NCI-H226 (cell line): ENCODE results near the gene TTC39B.

Experiments used
- DNase-seq: peaks from one replicate; pipeline ENCODE4 v3.0.0-alpha.2; 2015

TTC39B gene

DNA sequence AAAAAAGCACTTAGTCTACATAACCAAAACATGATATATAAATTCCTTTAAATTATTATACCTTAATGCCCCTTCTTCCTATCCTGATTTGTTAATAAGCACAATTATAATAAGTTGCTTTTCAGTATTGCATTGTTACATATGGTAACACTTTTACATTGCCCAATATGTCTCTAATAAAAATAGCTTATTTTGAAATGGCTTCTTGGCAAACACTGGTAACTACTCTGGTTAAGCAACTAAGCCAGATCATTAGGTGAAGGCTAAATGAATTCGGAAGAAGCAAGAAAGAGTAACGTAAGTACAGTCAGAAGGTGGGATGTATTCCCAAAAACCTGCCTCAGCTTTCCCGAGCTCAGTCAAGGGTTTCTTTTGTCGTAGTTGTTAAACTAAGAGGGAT is 85.3 kb downstream of the TTC39B start:
- DNase-seq = no peak

DNA sequence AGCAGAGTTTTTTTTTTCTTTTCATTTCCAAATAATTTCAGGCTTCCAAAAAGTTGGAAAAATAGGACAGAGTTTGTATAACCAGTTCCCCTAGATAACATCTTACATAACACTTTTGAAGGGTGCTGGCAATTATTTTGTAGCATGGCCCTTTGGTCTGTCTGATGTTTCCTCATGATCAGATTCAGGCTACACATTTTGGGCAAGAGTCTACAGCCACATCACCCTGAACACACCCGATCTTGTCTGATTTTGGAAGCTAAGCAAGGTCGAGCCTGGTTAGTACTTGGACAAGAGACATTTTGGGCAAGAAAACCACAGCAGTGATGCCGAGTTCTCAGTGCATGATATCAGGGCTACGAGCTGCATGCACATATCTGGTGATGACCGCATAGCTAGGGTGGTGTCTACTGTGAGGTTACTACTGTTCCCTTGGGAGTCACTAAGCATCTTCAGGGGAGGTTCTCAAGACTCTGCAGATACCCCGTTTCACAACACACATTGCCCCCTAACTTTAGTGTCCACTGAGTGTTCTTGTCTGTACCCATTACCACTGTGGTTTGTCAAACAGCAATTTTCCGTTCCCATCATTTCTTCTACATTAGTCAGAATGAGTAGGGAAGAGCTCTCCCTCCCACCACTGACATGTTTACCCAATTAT is 86.2 kb downstream of the TTC39B start:
- DNase-seq = no peak

DNA sequence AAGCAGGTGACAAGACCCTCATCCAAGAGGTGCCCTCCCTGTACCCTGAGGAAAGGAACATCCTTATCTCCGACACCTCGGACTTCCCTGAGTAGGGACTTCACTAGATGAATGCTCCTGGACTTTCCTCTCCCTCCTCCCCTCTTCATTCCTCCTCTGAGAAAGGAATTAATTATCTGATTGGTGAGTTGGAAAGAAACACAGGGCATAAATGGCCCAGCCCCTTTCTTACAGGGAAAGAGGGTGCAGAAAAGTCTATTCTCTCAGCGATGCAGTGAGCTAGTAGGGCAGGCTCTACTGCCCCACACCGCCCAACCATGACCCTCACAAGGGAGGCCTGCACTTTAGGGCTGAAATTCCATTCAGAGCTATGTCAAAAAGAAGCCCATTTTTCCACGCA is 87.5 kb downstream of the TTC39B start:
- DNase-seq = no peak

DNA sequence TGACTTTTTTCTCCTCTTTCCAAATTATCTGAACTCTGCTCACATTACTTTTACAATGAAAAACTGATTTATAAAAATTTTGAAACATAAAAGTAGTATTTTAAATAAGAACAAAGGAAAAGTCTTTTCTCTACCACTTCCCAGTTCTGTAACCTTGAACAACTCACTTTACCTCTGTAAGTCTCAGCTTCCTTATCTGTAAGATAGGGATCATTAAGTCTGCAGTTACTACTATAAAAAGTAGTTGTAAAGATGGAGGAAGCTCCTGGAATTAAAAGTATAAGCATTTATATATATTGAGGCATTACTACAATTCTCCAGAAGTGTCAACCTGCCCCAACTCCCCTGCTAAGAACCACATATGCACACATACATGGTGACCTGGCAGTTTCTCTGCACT is 88.0 kb downstream of the TTC39B start:
- no peak for DNase-seq

DNA sequence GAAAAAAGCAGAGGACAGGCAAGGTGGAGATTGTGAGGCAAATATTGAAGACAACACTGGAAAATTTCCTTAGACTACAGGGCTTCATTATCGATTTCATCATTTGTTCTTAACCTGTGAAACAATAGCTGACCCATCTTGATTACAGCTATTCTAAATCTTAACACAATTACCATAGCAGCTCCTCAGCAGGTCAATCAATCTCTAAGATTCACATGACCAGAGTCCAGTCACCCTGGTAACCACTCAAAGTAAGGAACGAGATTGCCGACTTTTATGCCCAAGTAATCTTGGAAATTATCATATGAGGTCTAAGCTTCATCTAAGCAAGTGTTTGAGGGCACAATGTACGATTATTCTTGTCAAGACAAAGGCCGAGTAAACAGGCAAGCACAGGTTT is 93.8 kb downstream of the TTC39B start:
- DNase-seq = no peak

DNA sequence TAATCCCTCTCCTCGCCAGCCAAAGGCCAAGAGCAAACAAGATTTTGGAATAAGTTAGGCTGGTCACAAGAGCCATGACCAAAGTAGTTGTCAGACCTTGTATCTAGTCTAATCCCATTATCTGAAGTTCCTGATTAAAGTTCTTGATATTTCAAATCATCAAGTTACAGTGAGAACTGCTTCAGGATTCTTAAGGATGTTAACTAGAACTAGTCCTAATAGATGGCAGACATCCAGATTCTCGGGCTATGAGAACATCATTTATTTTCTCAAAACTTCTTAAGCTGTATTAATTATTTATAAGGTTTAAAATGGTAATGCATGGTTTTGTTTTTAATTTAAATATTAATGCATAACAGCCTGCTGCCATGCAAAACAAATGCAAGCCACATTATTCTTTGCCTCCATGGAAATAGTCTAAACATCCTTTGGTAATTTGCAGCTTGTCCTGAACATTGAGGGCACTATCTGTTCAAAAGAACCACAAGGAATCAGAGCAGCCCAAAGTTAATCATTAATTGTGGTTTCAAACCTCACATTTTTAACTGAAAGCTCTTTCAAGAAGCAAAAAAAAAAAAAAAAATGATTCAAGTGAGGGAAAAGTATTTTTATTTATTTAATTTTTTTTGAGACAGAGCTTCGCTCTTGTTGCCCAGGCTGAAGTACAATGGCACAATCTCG is 95.1 kb downstream of the TTC39B start:
- DNase-seq = no peak

DNA sequence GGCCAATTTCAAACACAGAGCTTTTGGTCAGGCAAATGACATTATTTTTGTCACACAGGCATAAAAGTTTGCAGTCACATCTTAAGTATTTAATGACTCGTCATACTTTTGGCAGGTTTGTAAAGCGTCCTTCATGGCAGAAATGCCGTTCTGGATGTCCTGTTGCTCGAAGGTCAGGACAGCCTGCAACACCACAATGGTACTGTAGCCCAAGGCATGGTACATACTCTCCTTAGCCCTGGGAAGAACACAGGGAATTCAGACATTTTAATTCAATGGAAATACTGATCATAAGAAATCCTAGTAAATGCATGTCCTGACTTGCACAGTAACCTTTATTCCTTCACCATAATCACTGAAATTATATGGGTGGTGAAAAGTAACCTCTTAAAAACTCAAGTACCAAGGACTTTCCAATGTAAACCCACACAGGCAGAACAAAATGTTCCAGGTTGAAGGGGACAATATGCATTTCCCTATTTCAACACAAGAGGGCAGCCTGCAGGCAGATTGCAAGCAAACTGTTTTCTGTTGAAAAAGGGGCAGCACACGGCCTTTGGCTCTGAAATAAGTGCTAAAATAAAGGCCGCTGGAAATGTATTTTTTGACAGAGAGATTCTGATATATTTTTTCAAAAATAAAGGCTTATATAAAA is 95.7 kb downstream of the TTC39B start:
- peak; percentile 12 for DNase-seq

DNA sequence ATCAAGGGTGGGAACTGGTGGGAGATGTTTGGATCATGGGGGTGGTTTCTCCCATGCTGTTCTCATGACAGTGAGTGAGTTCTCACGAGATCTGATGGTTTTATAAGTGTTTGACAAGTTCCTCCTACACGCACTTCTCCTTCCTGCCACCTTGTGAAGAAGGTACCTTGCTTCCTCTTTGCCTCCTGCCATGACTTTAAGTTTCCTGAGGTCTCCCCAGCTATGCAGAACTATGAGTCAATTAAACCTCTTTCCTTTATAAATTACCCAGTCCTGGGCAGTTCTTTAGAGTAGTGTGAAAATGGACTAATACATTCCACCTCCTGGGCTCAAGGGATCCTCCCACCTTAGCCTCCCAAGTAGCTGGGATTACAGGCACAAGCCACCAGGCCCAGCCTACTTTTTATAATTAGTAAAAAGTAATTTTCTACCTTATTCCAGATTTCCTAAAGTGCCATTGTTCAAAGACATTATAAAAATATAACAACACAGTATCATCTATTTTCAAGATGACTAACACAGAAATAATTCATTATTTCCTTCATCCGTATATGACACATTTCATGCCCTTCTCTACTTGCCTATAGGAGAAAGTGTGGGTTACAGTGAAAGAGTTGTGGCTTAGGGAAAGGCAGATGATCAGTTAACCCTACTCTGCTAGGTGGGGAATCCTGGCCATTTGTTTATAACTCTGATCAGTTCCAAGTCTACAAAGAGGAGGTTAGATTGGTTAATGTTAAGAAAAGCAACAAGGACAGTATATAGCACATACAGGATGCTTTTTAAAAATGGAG is 99.9 kb downstream of the TTC39B start:
- no peak for DNase-seq

DNA sequence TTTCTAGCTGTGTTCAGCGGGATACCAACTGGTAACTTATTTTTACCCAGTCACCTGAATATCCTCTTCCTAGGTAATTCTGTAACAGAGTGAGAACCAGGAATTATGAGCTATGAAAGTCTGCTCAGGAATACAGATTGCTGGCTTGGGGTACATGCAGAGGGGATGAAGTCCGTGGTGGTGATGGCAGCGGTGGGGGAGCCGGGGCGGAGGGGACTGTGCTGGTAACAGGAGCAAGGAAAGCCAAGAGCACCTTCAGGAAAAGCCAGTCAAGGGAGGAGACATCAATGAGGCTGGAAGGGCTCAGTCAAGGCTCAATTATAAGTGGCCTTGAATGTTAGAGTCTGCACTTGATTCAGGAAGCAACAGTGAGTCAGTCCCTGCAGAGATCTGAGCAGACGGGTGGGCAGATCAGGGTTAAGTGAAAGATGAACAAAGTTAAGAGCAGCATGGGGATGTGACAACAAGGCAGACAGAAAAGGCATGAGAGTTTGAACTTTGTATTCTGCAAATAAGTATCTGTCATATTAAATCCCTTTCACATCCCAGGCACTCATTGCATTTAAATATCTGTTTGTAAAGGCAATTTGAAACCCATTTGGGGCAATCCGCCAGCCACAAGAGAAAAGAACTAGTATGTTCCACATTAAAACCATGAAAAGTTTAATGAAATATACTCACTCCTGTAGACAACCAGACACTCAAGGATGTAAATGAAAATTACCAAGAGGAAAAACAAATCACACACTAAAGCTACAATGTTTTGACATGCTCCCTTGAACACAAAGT is 101.2 kb downstream of the TTC39B start:
- DNase-seq = no peak

DNA sequence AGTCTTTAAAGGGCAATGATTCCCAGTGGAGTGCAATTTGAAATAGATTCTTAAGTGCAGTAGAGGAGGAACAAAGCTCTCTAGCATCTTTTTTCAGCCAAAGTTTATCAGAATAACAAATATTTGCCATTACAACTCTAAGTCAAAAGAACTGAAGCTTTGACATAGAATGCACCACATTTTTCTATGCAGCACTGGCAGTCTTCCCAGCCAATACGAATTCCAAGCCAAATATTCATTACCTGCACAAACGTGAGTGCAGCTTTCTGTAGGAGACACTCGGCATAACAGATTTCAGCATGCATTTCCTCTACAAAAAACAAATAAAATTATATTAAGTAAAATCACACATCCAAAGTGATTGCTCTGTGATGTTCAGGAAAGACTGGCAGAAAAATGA is 103.4 kb downstream of the TTC39B start:
- no peak for DNase-seq

DNA sequence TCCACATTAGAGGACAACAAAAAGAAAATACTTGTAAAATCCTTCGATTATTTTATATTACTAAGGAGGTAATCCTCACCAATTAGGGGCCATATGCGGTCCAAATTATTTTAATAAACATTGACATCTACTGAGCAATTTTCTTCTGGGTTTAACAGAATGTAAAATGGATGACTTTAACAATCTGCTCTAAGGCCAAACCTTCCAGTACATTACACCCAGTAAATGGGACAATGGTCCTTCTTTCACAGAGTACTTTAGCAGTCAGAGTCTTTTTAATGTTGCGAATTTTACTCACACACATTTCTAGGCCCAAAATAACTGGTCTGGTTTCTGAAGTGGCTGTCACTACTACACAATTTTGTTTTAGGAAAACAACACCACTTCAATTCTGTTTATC is 106.9 kb downstream of the TTC39B start:
- no peak for DNase-seq

DNA sequence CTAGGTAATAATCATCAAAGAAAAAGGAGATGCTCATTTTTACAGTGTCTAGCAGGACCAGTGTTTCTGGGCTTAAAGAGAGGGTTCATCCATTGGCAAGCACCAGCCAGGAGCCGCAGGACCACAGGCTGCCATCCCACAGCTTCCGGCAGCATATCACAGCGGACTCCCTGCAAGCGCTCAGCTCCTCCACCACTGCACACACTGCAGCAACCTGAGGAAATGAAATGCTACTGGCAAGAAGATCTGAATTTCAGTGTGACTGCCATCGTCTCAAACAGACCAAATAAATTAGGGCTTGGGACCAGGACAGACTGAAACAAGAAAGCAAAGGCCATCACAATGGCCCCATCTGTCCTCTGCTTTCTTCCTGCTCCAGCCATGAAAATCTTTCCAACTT is 114.2 kb downstream of the TTC39B start:
- DNase-seq = no peak

DNA sequence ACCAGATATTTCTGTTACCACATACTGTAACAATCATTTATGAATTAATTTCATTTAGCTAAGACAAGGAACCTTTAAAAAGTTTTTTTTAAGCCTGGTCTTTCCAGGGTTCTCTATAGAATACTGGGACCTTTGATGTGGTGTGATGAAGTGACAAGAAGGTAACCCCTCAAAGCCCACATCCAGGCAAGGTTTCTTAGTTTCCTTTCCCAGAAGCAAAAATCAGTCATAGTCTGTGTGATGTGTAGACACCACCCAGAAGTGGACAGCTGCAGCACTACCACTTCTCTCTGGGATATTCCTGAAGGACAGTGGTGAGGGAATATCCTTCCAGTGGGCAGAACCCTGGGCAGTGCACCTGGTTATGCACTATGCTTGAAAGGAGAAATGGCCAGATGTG is 115.6 kb downstream of the TTC39B start:
- no peak for DNase-seq

DNA sequence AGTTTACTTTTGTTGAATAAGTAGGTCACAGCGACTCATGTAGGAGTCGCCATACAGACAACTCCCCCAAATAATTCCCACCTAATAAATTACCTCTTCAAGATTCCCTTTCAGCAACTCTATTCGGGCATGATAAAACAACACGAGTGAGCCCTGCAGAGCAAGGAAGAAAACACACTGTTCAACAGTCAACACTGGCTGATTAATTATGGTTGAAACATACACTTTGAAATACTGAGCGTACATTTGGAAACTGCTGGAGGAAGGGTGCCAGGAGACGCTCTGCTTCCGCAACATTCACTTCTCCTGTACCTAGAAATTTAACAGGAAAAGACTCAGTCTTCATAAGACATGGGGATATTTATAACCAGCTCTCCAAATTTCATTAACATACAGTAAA is 117.5 kb downstream of the TTC39B start:
- DNase-seq = no peak

DNA sequence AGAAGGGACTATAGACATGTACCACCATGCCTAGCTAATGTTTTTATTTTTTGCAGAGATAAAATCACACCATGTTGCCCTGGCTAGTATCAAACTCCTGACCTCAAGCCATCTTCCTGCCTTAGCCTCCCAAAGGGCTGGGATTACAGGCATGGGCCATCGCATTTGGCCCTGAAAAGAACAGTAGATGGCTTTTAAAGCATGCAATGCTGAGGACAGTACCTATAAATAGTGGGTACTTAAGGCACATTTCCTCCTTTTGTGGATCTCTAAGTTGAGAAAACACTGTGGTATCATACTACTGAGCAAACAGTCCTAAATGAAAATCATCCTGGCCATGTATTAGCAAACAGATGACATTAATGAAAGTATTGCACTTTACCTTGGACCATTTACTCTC is 119.4 kb downstream of the TTC39B start:
- no peak for DNase-seq

DNA sequence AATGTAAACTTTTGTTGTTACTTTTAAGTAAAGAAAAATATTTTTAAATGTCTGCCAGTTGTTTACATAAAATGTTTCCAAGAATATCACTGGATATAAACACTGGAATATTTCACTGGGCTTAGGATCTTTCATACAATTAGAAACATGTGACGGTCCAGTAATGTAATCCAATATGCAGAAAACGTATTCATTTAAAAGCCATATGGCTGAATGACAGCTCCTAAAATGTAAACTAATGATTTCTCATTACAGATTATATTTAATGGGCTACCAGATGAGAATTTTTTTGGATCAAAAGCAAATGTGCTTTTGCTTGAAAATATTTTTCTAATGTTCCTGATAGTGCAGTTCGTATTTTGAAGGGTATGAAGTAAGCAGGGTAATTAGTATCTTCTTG is 124.3 kb downstream of the TTC39B start:
- DNase-seq = no peak

DNA sequence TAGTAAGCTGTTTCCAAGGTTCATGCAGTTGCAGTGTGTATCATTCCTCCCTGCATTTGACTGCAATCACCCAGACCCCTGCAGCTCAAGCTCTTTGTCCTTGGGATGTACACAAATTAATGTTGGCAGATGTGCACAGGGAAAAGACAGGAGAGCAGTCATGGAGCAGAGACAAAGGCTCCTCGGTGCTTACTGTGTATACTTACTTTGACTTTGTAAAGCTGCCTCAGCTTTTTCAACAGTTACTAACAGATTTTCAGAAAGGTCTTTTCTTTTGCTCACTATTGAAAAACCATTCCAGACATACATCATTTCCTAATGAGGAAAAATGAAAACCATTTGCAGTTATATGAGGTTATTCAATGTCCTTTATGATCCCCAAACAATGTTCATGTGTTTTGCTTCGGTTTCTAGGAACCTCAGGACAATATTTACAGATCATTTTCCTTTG is 124.9 kb downstream of the TTC39B start:
- no peak for DNase-seq

DNA sequence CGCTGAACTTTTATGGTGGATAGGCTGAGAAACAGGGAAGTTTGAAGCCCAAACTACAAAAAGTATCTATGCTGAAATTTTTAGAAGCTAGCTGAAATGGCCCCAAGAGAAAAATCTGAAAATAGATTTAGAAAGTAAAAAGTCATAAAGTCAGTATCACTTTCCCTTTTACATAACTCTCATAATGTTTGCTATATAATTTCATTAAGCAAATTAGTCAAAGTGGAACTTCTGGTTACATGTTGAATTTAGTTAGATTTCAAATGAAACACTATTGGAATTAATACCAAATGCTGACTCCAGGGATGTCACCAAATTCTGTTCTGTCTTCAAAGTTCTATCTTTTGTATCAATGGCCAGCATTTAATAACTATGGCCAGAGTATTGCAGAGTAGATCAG is 126.9 kb downstream of the TTC39B start:
- DNase-seq = no peak

DNA sequence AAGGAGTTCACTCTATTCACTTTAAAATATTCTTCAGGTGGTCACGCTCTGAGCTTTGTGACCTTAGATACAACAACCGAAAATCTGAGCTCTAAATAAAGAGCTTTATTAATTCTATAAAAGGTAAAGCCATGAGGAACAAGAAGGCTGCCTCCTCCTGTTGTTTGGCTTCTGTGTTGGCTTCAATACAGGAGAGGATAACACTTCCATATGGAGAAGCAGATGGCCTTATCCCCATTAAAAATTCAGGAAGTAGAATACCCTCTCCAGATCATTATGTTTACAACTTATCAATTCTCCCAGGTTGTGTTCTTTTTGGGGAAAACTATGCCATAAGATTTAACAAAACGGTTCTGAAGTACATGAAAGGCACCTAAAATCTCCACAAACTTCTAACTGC is 128.4 kb downstream of the TTC39B start:
- DNase-seq = no peak

DNA sequence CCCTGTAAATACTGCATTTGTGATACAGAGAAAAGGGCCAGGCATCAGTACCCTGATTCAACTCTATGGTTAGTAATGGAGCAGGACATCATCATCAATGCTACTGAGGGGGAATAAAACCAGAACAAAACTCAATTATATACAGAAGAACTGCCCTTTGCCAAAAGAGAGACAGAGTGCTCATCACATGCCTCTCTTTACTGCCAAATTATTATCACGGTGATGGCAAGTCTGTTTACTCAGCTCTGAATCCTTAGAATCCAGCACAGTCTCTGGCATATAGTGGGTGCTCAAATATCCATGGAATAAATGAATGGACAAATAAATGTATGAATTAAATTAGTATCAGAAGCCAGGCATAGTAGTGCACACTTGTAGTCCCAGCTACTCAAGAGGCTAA is 130.2 kb downstream of the TTC39B start:
- no peak for DNase-seq

DNA sequence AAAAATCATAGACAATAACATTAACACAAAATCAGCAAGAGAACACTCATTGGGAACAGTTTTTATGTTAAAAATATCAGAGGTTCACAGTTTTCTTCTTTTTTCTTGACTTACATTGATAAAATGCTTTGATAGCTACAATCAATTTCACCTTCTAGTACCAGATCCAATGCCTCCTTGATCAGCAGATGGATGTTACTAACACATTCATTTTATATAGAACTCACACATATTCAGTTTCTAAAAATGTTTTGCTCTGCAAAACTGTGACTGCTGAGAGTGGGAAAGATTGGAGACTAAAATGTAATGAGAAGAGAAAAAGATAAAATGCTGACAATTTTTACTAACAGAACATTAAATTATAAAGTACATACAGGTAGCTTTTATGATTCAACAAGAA is 143.1 kb downstream of the TTC39B start:
- DNase-seq = no peak

DNA sequence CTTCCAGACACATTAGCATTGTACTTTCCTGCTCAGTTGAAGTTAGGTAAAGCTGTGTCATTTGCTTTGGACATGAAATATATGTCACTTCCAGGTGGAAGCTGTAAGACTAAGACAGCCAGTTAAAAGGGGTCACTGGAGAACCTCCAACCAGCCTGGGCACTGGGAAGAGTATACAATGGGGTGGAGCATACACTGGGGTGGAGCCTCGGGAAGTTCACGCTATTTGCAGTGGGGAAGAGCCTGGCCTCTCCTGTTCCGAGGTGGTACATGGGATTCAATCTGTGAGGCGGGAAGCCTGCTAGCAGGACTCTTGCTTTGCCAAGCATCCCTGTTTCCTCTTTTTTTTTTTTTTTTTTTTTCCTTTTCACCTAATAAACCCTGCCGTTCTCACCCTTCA is 145.3 kb downstream of the TTC39B start:
- DNase-seq = no peak

DNA sequence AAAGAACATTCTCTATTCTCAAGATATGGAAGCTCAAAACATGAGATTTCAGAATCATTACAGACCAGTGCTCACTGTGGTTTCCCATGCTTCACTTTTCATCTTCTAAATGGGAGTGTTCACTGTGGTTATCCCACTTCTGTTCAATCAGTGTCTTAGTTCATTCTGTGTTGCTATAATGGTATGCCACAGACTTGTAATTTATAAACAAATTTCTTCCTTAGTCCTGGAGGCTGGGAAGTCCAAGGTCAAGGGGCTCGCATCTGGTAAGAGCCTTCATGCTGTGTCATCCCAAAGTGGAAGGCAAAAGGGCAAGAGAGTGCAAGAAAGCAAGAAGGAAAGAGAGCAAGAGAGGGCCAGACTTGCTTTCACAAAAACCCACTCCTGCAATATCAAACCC is 146.3 kb downstream of the TTC39B start:
- DNase-seq = no peak
